22Rv1 (cell line): ENCODE data around the gene ERVK3-1.

Source experiments
- H3K27ac ChIP-seq: fragments of 450-650 bp; 2 replicates; pipeline ENCODE4 v1.5.1; 2017
- ZFX ChIP-seq: fragments of 450-650 bp; IDR thresholded peaks from 2 replicates; pipeline ENCODE4 v1.6.1; 2017; ENCODE audit warnings: antibody characterized with exemption, borderline replicate concordance
- TF ChIP-seq, protein P1 (sequence below): fragments of 450-650 bp; IDR thresholded peaks from 2 replicates; pipeline ENCODE4 v1.5.1; 2017; ENCODE audit warnings: mild to moderate bottlenecking

The ERVK3-1 gene

DNA sequence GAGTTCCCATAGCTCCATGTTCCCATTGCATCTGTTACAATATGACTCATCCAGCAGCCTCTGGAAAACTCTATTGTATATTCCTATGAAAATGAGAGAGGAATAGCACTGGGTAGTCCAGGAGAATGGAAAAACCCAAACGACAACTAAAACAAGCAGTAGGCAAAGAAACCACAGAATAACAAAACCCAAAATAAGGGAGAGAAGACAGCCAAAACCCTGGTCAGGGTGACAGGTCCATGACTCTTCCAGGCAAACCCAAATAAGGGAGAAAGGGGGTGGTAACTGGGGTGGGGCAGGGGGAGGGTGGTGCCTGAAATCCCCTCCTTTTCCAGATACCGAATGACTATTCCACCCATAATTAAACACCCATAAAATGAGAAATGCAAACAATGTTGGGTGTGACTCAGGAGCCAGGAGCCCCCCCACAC is 30.4 kb upstream of the ERVK3-1 start:
- TF ChIP-seq, protein P1, sequence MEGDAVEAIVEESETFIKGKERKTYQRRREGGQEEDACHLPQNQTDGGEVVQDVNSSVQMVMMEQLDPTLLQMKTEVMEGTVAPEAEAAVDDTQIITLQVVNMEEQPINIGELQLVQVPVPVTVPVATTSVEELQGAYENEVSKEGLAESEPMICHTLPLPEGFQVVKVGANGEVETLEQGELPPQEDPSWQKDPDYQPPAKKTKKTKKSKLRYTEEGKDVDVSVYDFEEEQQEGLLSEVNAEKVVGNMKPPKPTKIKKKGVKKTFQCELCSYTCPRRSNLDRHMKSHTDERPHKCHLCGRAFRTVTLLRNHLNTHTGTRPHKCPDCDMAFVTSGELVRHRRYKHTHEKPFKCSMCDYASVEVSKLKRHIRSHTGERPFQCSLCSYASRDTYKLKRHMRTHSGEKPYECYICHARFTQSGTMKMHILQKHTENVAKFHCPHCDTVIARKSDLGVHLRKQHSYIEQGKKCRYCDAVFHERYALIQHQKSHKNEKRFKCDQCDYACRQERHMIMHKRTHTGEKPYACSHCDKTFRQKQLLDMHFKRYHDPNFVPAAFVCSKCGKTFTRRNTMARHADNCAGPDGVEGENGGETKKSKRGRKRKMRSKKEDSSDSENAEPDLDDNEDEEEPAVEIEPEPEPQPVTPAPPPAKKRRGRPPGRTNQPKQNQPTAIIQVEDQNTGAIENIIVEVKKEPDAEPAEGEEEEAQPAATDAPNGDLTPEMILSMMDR = no peak
- no peak for TF ChIP-seq ZFX
- no peak overlapping the region for H3K27ac ChIP-seq

DNA sequence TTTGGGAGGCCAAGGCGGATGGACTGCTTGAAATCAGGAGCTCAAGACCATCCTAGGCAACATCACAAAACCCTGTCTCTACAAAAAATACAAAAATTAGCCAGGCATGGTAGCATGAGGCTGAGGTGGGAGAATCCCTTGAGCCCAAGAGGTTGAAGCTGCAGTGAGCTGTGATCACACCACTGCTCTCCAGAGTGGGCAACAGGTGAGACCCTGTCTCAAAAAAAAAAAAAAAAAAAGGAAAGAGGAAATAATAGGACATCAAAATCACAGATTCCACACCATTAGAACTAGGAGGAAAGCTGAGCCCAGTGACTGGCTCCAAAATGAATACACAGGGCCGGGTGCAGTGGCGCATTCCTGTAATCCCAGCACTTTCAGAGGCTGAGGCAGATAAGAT is 29.6 kb upstream of the ERVK3-1 start:
- no peak overlapping the region for H3K27ac ChIP-seq

DNA sequence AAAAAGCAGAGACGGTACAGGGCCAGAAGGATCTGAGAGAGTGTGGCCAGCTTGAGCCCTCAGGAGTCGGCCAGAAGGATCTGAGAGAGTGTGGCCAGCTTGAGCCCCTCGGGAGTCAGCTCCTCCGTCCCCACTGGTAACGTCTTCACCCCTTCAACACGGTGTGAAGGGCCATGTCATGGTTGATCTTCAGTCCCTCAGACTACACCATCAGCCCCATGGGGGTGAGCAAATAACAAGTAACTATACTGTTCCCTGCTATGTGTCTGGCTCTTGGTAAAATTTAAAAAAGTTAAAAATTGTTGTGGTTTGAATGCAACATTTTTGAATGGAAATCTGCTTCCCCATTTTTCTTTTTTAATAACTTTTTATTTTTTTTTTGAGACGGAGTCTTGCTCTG is 28.0 kb upstream of the ERVK3-1 start:
- no peak overlapping the region for H3K27ac ChIP-seq
- TF ChIP-seq ZFX = no peak
- TF ChIP-seq, protein P1 = no peak

More for the DNA sequence above, 29.6 kb upstream of the ERVK3-1 start:
- TF ChIP-seq ZFX = no peak
- TF ChIP-seq, protein P1 = no peak

DNA sequence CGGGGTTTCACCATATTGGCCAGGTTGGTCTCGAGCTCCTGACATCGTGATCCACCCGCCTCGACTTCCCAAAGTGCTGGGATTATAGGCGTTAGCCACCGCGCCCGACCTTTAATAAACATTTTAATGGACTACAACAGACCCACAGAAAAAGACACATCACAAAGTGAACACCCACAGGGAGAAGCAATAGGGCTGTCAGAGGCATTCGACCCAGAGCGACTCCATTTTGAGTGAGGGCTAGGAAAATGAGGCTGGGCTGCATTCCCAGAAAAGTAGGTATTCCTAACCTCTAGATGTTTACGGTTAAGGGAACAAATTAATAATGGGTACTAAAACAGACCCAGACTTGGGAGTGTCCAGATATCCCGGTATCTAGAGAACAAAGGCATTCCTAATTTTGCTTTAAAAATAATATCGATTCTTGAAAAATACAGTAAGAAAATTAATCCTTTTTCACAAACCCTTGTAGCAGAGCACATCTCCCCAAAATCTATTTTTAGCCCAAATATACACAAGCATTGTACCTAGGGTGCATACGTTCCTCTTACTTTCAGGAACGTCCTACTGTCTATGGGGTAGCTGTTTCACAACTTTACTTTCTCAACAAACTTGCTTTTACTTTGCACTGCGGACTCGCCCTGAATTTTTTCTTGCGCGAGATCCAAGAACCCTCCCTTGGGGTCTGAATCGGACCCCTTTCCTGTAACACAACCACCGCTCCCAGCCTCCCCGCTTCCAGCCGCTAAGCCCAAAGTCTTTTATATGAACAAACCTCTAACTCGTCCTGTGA is 27.2 kb upstream of the ERVK3-1 start:
- TF ChIP-seq, protein P1 = no peak
- TF ChIP-seq ZFX = no peak
- peak overlapping the region; percentile 70 for H3K27ac ChIP-seq

DNA sequence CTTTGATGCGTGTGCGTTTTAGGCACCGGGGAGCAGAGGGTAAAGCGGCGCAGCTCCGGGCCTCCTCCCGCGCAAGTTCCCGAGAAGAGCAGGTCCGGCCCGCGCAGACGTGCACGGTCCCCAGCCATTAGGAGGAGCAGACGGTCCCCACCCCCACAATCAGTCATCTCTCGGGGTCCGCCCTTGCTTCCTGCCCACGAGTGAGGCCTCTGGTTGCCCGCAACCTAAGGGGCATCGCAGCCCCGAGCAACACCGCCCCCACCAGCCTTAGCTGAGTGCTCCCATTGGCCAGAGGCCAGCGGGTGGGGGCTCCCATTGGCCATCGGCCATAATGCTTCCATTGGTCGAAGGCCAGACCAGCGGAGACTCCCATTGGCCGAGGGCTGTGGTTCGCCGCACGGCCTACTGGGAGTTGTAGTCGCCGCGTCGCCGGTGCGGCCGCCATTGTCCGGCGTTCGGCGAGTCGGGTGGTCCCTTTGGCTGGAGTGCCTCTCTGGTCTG is 26.6 kb upstream of the ERVK3-1 start, which contains the start of gene ZNF8:
Gene ZNF8 (plus strand): TSS at position 415 of the 501 bp plus-strand sequence. CDS start 127 bp downstream, outside the sequence.
- peak within 1 kb of the TSS; percentile 70 for H3K27ac ChIP-seq

DNA sequence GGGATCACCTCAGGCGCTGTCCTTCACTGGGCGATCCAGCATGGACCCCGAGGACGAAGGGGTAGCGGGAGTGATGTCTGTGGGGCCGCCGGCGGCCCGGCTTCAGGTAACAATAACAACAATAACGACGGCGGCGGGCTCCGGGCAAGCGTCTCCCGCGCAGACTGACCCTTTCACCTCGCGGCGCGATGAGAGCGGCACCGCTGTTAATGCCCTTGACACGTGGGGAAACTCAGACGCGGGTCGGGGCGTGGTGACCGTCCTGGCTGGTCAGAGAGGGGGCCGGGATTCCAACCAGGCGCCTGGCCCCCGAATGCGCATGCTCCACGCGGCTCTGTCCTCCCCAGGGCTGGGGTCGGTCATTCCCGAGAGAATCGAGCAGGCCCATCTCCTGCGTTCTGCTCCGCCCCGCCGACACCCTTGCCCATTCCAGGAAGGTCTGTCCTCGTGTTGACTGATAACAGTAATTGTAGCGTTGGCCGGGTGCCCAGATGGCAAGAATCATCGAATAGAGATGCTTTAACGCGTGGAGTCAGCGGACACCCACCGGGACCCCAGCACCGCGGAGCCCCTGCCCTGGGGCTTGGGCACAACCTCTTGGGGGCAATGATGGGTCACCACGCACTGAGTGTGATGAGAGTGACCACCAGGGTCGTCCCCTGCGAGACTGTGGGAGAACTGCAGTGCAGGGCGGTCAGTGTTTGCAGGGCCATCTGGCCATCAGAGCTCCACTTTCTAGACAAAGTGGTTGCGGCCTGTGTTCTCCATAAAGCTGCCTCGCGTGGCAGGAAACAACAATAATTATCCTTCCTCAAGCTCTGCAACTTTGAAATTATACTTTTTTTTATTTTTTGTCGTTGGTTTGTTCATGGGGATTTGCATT is 25.9 kb upstream of the ERVK3-1 start:
- peak overlapping the region; percentile 70 for H3K27ac ChIP-seq

More for the DNA sequence above, 26.6 kb upstream of the ERVK3-1 start, which contains the start of gene ZNF8:
- TF ChIP-seq ZFX = no peak
- TF ChIP-seq, protein P1 = peak; percentile 17; the same call in 1 of the 2 replicates

More for the DNA sequence above, 25.9 kb upstream of the ERVK3-1 start:
- no peak for TF ChIP-seq ZFX
- TF ChIP-seq, protein P1 = no peak
